Right renal pelvis (tissue), 4 donors: Measurements from ENCODE around the gene TLCD2. TPM values are rescaled to one million over a fixed set of nuclear protein-coding genes. Genes with fewer than 3 reads are reported as not detected.
A peak's percentile ranks its signal among the peaks of the same experiment; 100 is the strongest.
"Not testable (repeated sequence)": the region's sequence is repeated elsewhere in the genome, so short reads cannot be mapped to it uniquely, and the experiment has no call there.

ENCODE experiments used
- DNase-seq, 4 donors: peaks; one replicate each; pipeline ENCODE4 v3.0.0-alpha.2; 2013; ENCODE audit warnings: low read depth in 4 of 4, low spot score in 3 of 4, missing footprints in 1 of 4
- polyA plus RNA-seq, 4 donors: library from polyadenylated mRNA; unstranded; fragments of 120-200 nt; gene quantifications; one replicate each; pipeline ENCODE4 v1.2.1, GENCODE V29; 2013; ENCODE audit not compliant: insufficient read length in 4 of 4

The TLCD2 gene
- 1 to 10 TPM; 5.1 to 6.2 (median 5.9) TPM for polyA plus RNA-seq

- DNase-seq: no peak
These were observed at the start of gene TLCD2 for GRCh38 chr17:1709971-1710806. TSS of gene TLCD2 (minus strand) at chr17:1710377. CDS start at chr17:1710242, 135 bp downstream.

GRCh38 chr17:1759529-1759928 lies 49.4 kb upstream of the TLCD2 start:
- no peak for DNase-seq

- DNase-seq: no peak
These were observed 48.6 kb upstream of the TLCD2 start for GRCh38 chr17:1758807-1759206.

- no peak for DNase-seq
These were observed 45.7 kb upstream of the TLCD2 start for GRCh38 chr17:1755827-1756262.

GRCh38 chr17:1755252-1755826 lies 45.2 kb upstream of the TLCD2 start:
- no peak for DNase-seq

GRCh38 chr17:1754430-1755112 lies 44.4 kb upstream of the TLCD2 start:
- no peak for DNase-seq

GRCh38 chr17:1753767-1754429 lies 43.7 kb upstream of the TLCD2 start:
- DNase-seq: no peak

GRCh38 chr17:1752425-1753262 lies 42.5 kb upstream of the TLCD2 start:
- DNase-seq: no peak

GRCh38 chr17:1750628-1751027 lies 40.5 kb upstream of the TLCD2 start:
- DNase-seq: no peak

- DNase-seq: no peak
These were observed 36.9 kb upstream of the TLCD2 start for GRCh38 chr17:1746975-1747543.

GRCh38 chr17:1745513-1746020 lies 35.4 kb upstream of the TLCD2 start:
- DNase-seq: no peak

GRCh38 chr17:1744551-1745512 lies 34.7 kb upstream of the TLCD2 start:
- DNase-seq: no peak

- DNase-seq: no peak
These were observed 32.9 kb upstream of the TLCD2 start for GRCh38 chr17:1743088-1743439.

GRCh38 chr17:1742371-1743087 lies 32.4 kb upstream of the TLCD2 start, which contains the start of gene SERPINF2:
TSS of gene SERPINF2 (plus strand) at chr17:1742871. CDS start at chr17:1744996, 2,125 bp downstream.
- peak in 3 of 4 donors; percentile 50 to 65 (median 64) for DNase-seq

- DNase-seq: not testable (repeated sequence)
These were observed 31.7 kb upstream of the TLCD2 start for GRCh38 chr17:1741899-1742298.

GRCh38 chr17:1737531-1738291 lies 27.5 kb upstream of the TLCD2 start:
- DNase-seq: no peak
